Stimulated activated CD4-positive, alpha-beta T cell treated with anti-CD3 and anti-CD28 coated beads, TNF-alpha, amount 100 ng/mL, for 4 hours (primary cell): Measurements from ENCODE around the gene BAIAP2.
"Not testable (repeated sequence)": the region's sequence is repeated elsewhere in the genome, so short reads cannot be mapped to it uniquely, and the experiment has no call there.

Experiments used
- DNase-seq, 3 experiments: peaks; one replicate each; pipeline ENCODE4 v3.0.0-alpha.2; 2020; ENCODE audit warnings: low read depth in 3 of 3

Gene BAIAP2

GRCh38 chr17:81021531-81022343 lies 13.2 kb upstream of the BAIAP2 start:
- DNase-seq = no peak

GRCh38 chr17:81022344-81022676 lies 12.6 kb upstream of the BAIAP2 start:
- no peak for DNase-seq

GRCh38 chr17:81025065-81025740 lies 9.7 kb upstream of the BAIAP2 start:
- no peak for DNase-seq

- no peak for DNase-seq
Observed at GRCh38 chr17:81025741-81026129, 9.2 kb upstream of the BAIAP2 start.

- no peak for DNase-seq
Observed at GRCh38 chr17:81026266-81027036, 8.5 kb upstream of the BAIAP2 start.

GRCh38 chr17:81027038-81027437 lies 7.9 kb upstream of the BAIAP2 start:
- no peak for DNase-seq

GRCh38 chr17:81027591-81028505 lies 7.1 kb upstream of the BAIAP2 start:
- DNase-seq = peak in 2 of 3 experiments; percentile 31 to 49

- DNase-seq = no peak
Observed at GRCh38 chr17:81028506-81028858, 6.5 kb upstream of the BAIAP2 start.

GRCh38 chr17:81029859-81030258 lies 5.1 kb upstream of the BAIAP2 start:
- no peak for DNase-seq

GRCh38 chr17:81030312-81030711 lies 4.6 kb upstream of the BAIAP2 start:
- not testable (repeated sequence) for DNase-seq

GRCh38 chr17:81030741-81031565 lies 4.0 kb upstream of the BAIAP2 start:
- DNase-seq = no peak

- DNase-seq = no peak
Observed at GRCh38 chr17:81031566-81032550, 3.1 kb upstream of the BAIAP2 start.

GRCh38 chr17:81032641-81033480 lies 2.1 kb upstream of the BAIAP2 start:
- no peak for DNase-seq

- DNase-seq = no peak
Observed at GRCh38 chr17:81033535-81034167, 1.3 kb upstream of the BAIAP2 start.

GRCh38 chr17:81034168-81034777 lies 678 bp upstream of the BAIAP2 start:
- no peak for DNase-seq

- no peak for DNase-seq
Observed at GRCh38 chr17:81035521-81036196, 708 bp downstream of the BAIAP2 start.
